ENCODE data around the gene PRLH.

The PRLH gene

DNA sequence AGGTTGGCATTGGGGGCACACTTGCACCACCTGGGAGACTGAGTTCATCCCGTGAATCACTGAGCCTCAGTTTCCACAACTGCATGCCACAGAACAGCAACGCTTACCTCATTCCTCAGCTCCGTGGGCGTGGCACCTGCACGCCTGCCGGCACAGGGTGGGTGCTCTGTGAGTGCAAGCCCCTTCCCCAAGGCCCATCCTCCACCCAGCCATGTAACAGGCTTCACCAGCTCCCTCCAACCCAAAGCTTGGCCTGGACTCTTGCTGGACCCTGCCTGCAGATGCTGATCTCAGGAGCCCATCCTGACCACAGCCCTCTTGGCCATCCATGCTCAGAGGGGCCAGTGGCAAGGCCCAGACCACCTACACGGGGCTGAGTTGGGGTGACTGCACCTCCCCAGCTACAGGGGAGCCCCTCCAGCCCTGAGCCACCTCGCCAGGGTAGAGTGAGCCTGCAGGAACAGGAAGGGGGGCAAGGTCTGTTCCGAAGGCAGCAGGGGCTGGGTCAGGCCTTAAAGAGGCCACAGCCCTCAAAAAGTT, 1.8 kb downstream of the PRLH start:
- H3K4me3 Mint-ChIP-seq = no peak overlapping the region
- no peak overlapping the region for H3K27ac Mint-ChIP-seq
- peaks cover under 1% of the 10 kb centered on the region for H3K27me3 Mint-ChIP-seq (ENCODE audit: low read depth)
- H3K36me3 Mint-ChIP-seq (ENCODE audit: low read depth) = no peaks in the 10 kb centered on the region
- peaks cover 3% of the 10 kb centered on the region for H3K4me1 Mint-ChIP-seq (ENCODE audit: low read depth)
- no peaks in the 10 kb centered on the region for H3K9me3 Mint-ChIP-seq

DNA sequence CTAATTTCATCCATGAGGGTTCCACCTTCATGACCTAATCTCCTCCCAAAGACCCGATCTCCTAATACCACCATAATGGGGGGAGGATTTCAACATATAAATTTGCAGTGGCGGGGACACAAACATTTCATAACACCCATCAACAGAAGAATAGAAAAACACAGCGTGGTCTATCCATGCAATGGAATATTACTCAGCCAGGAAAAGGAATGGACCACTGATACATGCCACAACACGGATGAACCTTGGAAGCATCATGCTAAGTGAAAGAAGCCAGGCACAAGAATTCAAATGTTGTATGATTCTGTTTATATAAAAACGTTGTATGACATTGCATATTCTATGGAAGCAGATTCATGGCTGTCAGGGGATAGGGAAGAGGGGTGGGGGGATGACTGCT, 2.7 kb downstream of the PRLH start:
- Mint-ChIP-seq H3K27ac (no peak overlapping the region), H3K4me3 (no peak overlapping the region), H3K9me3 (no peaks in the 10 kb centered on the region), H3K27me3 (ENCODE audit: low read depth) (no peaks in the 10 kb centered on the region), H3K36me3 (ENCODE audit: low read depth) (no peaks in the 10 kb centered on the region), H3K4me1 (ENCODE audit: low read depth) (peaks cover 3% of the 10 kb centered on the region)

DNA sequence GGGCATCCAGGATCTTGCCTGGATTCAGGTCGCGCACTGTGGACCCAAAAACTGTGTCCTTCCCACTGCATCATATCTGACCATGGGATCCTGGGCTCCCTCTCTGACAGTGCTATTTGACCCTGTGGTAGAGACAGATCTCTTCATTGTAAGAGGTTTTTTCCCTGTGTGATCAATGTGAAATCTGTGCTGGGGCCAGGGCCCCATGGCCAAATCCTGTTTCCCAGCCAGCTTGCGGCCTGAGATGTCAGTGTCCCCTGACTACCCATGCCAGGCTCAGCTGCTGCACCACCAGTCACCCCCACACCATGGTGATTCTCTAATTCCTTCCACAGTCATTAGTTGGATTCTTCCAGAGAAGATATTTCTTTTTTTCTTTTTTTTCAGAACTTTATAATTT, 3.5 kb downstream of the PRLH start:
- H3K9me3 Mint-ChIP-seq = no peaks in the 10 kb centered on the region
- H3K27ac Mint-ChIP-seq = no peak overlapping the region
- peaks cover 3% of the 10 kb centered on the region for H3K4me1 Mint-ChIP-seq (ENCODE audit: low read depth)
- no peaks in the 10 kb centered on the region for H3K27me3 Mint-ChIP-seq (ENCODE audit: low read depth)
- no peak overlapping the region for H3K4me3 Mint-ChIP-seq
- no peaks in the 10 kb centered on the region for H3K36me3 Mint-ChIP-seq (ENCODE audit: low read depth)

DNA sequence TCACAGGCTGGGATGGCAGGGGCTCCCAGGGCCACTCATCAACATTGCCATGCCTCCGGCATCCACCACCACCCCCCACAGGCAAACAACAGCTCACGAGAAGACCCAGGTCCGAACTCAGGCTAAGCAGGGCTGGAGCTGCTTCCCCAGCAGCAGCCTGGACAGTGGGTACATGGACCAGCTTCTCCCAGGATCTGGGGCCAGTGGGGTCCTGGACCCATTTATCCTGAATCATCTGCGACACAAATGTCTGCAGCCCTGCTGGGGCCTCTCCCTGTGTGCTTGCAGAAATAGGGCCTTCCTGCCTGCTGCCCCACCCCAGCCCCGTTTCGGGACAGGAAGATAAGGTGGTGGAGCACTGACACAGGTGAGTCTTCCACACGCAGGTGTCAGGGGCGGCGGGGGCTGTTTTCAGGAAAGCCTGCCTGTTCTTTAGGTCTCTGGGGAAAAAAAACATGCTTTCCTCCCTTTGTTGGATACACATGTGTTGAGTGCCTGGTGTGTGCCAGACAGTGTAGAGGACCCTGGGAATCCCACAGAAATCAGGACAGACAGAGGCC, 4.5 kb downstream of the PRLH start:
- Mint-ChIP-seq H3K4me3 (no peak overlapping the region), H3K36me3 (ENCODE audit: low read depth) (no peaks in the 10 kb centered on the region), H3K4me1 (ENCODE audit: low read depth) (peaks cover 3% of the 10 kb centered on the region), H3K27me3 (ENCODE audit: low read depth) (no peaks in the 10 kb centered on the region), H3K9me3 (no peaks in the 10 kb centered on the region), H3K27ac (no peak overlapping the region)

DNA sequence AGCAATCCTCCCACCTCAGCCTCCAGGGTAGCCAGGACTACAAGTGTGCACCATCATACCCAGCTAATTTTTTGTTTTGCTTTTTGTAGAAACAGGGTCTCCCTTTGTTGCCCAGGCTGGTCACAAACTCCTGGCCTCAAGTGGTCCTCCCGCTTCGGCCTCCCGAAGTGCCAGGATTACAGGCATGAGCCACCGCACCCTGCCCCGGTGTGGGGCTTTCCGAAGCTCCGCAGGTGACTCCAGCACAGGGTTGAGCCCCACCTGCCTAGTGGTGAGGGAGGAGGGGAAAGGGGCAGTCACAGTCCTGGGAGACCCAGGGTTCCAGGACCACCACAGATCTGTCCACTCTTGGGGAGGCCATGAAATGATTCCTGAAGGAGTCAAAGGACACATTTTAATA, 5.2 kb downstream of the PRLH start:
- no peaks in the 10 kb centered on the region for H3K9me3 Mint-ChIP-seq
- no peak overlapping the region for H3K4me3 Mint-ChIP-seq
- no peaks in the 10 kb centered on the region for H3K27me3 Mint-ChIP-seq (ENCODE audit: low read depth)
- H3K36me3 Mint-ChIP-seq (ENCODE audit: low read depth) = no peaks in the 10 kb centered on the region
- H3K4me1 Mint-ChIP-seq (ENCODE audit: low read depth) = peaks cover 3% of the 10 kb centered on the region
- H3K27ac Mint-ChIP-seq = no peak overlapping the region

DNA sequence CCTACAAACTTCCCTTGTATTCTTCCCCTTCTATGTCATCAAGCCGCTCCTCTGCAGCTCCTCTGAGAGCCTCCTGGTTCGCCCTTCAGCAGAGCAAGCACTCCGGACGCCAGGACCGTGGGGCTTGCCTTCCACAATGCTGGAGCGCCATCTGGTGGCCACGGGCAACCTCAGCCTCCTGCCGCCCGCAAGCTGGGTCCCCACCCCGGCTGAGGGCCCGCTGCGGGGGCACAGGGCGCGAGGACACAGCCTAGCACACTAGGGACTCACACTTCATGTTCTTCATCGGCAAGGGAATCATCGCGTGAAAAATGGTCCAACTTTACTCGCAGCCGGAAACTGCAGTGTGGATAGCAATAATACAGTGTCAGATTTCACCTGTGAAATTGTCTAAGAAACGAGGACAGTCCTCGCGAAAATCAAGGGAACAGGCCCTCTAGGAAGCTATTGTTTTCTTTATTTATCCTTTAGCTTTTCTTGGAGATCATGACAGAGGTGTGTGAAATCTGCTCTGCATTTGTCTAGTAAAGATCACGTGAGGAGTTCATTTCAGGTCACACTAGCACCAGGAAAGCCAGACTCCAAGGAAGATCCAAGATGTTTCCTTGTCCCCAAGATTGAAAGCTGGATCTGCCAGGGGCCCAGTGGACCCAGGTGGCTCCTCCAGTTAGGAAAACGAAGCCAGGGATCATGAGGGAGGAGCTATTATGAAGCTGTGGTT, 5.8 kb downstream of the PRLH start:
- Mint-ChIP-seq H3K4me1 (ENCODE audit: low read depth) (peaks cover 3% of the 10 kb centered on the region), H3K9me3 (no peaks in the 10 kb centered on the region), H3K36me3 (ENCODE audit: low read depth) (no peaks in the 10 kb centered on the region), H3K27ac (no peak overlapping the region), H3K4me3 (no peak overlapping the region), H3K27me3 (ENCODE audit: low read depth) (no peaks in the 10 kb centered on the region)

DNA sequence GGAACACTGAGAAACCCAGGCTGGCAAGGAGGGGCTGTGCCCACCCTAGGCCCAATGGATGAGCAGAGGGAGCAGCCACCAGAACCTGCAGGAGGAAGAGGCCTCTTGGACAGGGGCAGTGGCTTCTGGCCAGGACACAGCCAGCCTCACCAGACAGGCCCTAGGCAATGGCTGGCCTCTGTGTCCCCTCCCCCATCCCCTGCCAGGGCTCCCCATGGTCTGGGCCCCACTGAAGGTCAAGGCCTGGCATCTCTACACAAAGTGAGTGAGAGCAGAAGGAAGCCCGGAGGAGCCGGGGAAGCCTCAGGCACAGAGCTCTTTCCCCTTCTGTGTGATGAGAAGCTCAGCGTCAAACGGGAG, 6.3 kb downstream of the PRLH start:
- peaks cover 3% of the 10 kb centered on the region for H3K4me1 Mint-ChIP-seq (ENCODE audit: low read depth)
- H3K9me3 Mint-ChIP-seq = no peaks in the 10 kb centered on the region
- H3K27me3 Mint-ChIP-seq (ENCODE audit: low read depth) = no peaks in the 10 kb centered on the region
- H3K27ac Mint-ChIP-seq = no peak overlapping the region
- no peak overlapping the region for H3K4me3 Mint-ChIP-seq
- no peaks in the 10 kb centered on the region for H3K36me3 Mint-ChIP-seq (ENCODE audit: low read depth)

DNA sequence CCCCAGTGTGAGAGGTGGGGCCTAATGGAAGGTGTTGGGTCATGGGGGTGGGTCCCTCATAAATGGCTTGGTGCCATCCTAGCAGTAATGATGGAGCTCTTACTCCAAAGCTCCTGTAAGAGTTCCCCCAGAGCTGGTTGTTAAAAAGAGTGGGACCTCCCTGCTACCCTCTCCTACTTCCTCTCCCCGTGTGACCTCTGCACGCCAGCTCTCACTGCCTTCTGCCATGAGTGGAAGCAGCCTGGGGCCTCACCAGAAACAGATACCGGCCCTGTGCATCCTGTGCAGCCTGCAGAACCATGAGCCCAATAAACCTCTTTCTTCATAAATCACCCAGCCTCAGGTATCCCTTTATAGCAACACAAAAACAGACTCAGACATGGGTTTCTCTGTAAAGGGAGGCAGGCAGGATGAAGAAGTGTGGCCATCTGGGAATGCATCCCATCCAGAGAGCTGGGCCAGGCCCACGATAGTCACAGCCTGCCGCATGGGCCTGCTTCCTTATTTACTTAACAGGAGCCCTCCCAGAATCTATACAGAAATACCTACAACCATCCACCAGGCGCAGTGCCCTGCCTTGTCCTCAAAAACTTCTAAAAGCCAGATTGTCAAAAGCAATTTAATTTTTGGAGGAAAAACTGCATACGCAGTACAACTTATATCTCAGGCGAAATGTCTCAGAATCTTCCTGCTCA, 7.5 kb downstream of the PRLH start:
- H3K9me3 Mint-ChIP-seq = no peaks in the 10 kb centered on the region
- no peak overlapping the region for H3K27ac Mint-ChIP-seq
- peaks cover 3% of the 10 kb centered on the region for H3K4me1 Mint-ChIP-seq (ENCODE audit: low read depth)
- no peak overlapping the region for H3K4me3 Mint-ChIP-seq
- no peaks in the 10 kb centered on the region for H3K27me3 Mint-ChIP-seq (ENCODE audit: low read depth)
- H3K36me3 Mint-ChIP-seq (ENCODE audit: low read depth) = no peaks in the 10 kb centered on the region

DNA sequence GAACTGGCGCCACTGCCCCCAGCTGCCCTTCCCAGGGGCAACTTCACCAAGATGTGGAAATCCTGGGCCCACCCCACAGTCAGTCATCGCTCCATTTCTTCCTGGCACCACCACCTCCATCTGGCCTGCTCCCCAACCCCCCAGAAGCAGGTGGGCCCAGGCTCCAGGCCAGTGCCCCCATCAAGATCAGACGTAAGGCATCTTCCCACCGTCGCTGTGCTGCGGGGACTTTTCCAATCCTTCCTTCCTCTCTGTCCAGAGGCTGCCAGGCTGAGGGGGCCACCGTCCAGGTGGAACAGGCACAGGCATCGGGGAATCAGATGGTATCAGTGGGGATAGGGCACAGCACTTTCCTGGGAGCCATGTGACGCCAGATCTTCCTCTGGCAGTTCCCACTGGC, 8.1 kb downstream of the PRLH start:
- Mint-ChIP-seq H3K9me3 (no peaks in the 10 kb centered on the region), H3K4me3 (no peak overlapping the region), H3K36me3 (ENCODE audit: low read depth) (no peaks in the 10 kb centered on the region), H3K27ac (no peak overlapping the region), H3K4me1 (ENCODE audit: low read depth) (peaks cover 3% of the 10 kb centered on the region), H3K27me3 (ENCODE audit: low read depth) (no peaks in the 10 kb centered on the region)

DNA sequence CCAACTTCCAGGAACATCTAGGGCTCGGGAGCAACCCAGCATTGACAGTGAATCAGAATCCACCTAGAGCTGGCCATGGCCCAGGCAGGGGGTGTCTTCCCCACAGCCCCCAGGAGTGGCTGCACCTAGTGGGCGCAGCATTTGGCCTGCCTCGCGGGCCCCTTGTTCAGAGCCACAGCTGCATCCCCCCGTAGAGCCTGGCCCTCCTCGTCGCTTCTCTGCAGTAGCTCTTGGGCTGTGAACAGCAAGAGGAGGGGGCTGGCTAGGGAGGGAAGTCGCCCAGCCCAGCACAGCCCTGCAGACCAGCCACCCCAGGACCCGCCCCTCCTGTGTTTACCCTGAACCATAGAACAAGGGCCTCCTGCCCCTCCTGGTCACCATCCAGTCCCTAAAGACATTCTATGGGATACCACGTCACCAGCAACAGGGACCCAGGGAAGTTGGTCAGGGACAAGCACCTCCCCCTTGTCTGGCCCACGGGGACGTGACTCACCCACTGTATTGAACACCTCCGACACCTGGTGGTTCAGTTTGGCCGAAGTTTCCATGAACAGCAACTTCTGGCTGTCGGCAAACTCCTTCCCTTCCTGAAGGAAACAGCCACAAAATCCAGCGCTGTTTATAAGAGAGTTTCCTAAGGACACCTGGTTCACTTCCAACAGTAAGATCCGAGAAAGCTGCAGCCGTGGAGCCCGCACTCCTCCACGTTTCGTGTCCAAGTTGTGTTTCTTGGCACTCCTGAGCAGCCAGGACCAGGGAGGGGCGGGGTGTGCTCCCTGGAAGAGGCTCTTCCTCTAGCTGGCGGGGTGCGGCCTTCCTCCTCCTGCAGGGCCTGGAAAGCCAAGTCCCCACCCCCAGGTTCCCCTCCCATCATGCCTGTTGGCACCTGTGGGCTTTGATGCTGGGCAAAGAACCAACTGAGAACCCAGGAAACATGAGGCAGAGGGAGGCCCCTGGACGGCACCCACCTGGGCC, 8.8 kb downstream of the PRLH start:
- no peaks in the 10 kb centered on the region for H3K9me3 Mint-ChIP-seq
- peaks cover 3% of the 10 kb centered on the region for H3K4me1 Mint-ChIP-seq (ENCODE audit: low read depth)
- H3K27me3 Mint-ChIP-seq (ENCODE audit: low read depth) = no peaks in the 10 kb centered on the region
- no peaks in the 10 kb centered on the region for H3K36me3 Mint-ChIP-seq (ENCODE audit: low read depth)
- no peak overlapping the region for H3K27ac Mint-ChIP-seq
- no peak overlapping the region for H3K4me3 Mint-ChIP-seq

DNA sequence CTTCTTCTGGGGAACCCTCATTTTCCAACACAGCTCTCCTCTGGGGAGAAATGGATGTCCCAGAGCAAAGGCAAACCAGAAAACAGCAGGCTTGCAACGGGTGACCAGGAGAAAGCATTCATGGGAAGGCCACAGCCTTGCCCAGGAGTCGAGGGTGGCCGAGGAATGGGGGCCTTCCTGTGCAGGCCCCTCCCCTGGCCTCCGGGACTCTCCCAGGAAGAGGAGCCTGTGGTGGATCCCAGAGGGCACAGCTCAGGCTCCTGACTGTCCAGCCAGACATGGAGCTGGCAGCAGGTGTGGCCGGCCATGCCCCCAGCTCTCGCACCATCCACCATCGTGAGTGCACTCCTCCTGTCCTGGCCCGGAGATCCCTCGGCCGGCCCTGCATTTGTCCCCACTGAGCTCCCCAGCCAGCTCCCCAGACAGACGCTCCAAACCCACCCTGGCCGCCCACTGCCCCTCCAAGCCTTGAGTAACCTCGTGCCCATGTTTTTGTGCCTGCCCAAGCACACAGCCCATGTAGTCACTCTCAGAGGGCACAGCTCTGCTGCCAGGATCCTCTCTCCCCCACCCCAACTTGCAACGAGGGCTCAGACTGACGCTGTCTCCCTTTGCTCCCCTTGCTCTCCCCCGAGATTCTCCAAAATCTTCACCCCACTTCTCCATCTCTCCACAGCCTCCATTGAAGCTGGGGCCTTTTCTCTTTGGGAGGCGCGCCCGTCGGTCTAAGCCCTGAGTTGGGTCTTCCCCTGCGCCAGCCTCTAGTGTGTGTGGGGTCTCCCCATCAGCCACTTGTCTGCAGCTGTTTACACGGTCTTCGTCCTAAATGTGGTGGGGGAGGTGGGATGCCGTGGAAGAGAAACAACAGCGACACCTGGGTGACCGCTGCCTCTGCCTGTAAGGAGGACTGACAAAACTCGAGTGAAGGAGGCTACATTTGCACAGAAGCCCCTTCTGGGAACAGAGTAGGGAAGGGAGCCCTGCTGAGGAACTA, 9.8 kb downstream of the PRLH start:
- H3K27ac Mint-ChIP-seq = no peak overlapping the region
- peaks cover 3% of the 10 kb centered on the region for H3K4me1 Mint-ChIP-seq (ENCODE audit: low read depth)
- H3K36me3 Mint-ChIP-seq (ENCODE audit: low read depth) = no peaks in the 10 kb centered on the region
- H3K9me3 Mint-ChIP-seq = no peaks in the 10 kb centered on the region
- H3K27me3 Mint-ChIP-seq (ENCODE audit: low read depth) = no peaks in the 10 kb centered on the region
- no peak overlapping the region for H3K4me3 Mint-ChIP-seq

DNA sequence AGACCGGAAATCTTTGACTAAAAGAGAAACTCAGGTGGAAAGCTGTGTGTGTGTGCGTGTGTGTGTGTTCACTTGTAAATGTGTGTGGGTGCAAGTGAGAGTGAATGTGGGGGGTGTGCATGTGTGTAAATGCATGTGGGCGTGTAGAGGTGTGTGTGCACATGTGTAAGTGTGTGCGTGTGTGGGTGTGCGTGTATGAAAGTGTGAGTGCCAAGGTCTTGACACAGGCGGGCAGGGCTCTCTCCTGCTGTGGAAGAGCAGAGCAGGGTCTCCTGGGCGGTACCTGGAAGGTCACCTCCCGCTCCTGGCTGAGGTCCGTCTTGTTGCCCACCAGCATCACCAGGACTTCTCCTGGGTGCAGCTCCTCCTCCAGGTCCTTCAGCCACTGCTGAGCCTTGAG, 10.6 kb downstream of the PRLH start:
- Mint-ChIP-seq H3K36me3 (ENCODE audit: low read depth) (no peaks in the 10 kb centered on the region), H3K27me3 (ENCODE audit: low read depth) (no peaks in the 10 kb centered on the region), H3K27ac (no peak overlapping the region), H3K9me3 (no peaks in the 10 kb centered on the region), H3K4me1 (ENCODE audit: low read depth) (peaks cover 4% of the 10 kb centered on the region), H3K4me3 (no peak overlapping the region)

DNA sequence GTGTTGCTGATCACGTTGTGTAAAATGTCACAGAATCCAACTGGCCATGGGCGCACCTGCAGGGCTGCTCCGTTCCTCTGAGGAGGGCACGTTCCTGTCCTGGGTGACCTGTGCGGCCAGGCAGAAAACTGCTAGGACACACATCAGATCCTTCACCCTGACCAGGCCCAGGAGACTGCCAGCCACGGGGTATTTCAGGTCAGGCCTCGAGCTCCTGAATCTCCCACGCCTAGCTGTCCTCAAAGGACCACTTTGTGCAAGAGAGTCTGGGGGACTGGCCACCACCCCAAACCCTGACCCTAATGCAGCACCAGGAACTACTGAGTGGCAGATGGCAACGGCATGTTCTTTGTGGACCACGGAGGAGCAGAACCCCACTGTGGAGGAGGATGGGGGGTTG, 11.1 kb downstream of the PRLH start:
- H3K4me1 Mint-ChIP-seq (ENCODE audit: low read depth) = peaks cover 3% of the 10 kb centered on the region
- H3K27ac Mint-ChIP-seq = no peak overlapping the region
- H3K4me3 Mint-ChIP-seq = no peak overlapping the region
- no peaks in the 10 kb centered on the region for H3K36me3 Mint-ChIP-seq (ENCODE audit: low read depth)
- H3K27me3 Mint-ChIP-seq (ENCODE audit: low read depth) = no peaks in the 10 kb centered on the region
- H3K9me3 Mint-ChIP-seq = no peaks in the 10 kb centered on the region
